EL (cell line): ENCODE results near the gene CEACAM21.

ENCODE experiments used
- DNase-seq: peaks from one replicate; pipeline ENCODE4 v3.0.0-alpha.2; 2016

CEACAM21 gene

DNA sequence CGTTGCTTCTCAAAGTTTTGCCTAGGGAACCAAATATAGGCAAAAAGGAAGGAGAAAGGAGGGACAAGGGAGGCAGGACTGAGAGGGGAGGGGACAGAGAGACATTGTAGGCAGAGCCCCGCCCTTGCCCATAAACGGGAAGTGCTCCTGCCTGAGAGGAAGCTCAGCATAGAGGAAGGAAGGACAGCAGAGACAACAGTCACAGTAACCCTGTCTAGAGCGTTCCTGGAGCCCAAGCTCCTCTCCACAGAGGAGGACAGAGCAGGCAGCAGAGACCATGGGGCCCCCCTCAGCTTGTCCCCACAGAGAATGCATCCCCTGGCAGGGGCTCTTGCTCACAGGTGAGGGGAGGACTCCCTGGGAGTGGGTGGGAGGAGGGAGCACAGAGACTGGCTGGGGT is at the start of gene CEACAM21:
CEACAM21 (plus strand) TSS at position 169 of the 400 bp plus-strand sequence; CDS start at position 278, 109 bp downstream.
- DNase-seq: no peak

DNA sequence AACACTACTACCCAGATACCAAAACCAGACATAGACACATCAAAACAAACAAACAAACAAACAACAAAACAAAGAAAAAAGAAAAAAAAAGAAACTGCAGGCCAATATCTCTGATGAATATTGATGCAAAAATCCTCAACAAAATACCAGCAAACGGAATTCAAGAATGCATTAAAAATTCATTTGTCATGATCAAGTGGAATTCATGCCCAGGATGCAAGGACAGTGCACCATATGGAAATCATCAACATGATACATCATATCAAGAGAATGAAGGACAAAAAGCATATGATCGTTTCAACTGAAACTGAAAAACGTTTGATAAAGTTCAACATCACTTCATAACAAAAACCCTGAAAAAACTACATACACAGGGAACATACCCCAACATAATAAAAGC is 48.9 kb upstream of the CEACAM21 start:
- DNase-seq: no peak

DNA sequence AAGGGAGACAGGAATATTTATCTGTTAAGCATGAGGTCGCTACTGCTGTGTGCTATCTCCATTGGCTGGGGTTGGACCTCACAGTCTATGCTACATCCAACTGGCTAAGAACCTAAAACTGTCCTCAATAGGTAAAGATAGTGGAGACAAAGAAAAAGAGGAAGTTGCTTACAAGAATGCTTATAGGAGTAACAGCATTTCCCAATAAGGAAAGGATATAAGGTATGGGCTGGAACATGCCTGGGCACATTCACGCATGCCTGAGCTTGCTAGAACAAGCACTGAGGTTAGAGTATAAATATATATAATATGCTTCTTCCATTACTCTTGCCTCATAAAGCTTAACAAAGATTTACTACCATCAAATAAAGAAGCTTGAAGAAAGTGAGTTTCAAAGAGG is 47.9 kb upstream of the CEACAM21 start:
- no peak for DNase-seq

DNA sequence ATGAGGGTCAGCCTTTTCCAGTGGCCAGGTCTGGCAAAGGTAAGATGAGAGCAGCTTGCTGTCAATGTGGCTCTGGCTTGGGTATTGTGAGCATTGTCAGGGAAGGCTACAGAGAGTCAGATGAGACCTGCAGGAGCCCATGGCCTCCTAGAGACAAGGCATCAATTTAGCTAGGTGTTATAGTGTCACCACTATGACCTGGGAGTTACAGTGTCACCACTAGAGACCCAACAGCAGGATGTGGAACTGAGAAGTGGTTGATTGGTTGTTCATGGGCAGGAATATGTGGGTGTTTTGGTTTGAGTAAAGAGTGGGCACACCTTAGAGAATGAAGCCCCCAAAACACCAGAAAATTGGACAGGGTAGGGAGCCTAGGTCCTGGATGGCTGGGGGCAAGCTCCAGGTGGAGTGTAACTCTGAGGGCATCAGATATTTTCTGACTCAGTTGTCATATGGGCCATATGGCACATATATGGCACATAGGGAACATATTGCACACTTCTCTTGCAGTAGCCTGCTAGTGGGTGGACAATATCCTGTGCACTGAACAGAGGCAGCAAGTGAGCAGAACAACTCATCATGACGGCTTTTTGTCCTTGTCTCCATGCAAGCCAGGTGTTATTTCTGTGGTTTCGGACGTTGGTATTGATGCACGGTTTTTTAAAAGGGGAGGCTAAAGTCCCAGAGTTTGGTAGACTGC is 46.3 kb upstream of the CEACAM21 start:
- no peak for DNase-seq

DNA sequence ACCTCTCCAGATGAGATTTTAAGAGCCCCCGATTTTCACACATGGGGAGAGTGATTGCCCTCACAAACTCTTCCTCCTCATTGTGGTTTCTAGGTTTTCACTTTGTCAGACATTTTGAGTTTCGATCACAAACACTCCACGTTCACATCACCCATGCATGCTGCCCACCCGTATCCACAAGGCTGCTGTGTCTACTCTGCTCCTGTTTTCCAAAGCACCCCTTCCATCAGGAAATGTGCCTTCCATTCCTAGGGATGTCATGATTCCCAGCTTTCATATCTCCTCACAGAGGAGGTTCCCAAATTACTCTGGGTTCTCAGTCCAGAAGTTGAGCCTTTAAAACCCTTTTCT is 45.8 kb upstream of the CEACAM21 start:
- DNase-seq: no peak

DNA sequence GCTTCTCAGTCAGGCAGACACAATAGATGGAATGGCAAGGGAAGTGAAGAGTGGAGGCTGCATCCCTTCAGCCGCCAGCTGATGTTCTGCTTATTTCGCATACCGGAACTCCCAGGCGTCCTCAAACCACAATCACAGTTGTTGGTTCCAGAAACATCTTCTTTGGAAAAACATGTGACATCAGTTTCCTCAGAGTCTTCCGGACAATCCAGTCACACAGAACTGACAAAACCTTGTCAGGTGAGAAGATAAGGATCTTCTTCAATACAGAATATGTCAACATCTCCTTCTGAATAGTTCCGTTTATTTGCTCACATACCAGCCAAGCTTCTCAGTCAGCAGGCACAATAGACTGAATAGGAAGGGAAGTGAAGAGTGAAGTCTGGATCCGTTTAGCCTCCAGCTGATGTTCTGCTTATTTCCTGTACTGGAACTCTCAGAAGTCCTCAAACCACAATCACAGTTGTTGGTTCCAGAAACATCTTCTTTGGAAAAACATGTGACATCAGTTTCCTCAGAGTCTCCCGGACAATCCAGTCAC is 45.1 kb upstream of the CEACAM21 start:
- DNase-seq: no peak

DNA sequence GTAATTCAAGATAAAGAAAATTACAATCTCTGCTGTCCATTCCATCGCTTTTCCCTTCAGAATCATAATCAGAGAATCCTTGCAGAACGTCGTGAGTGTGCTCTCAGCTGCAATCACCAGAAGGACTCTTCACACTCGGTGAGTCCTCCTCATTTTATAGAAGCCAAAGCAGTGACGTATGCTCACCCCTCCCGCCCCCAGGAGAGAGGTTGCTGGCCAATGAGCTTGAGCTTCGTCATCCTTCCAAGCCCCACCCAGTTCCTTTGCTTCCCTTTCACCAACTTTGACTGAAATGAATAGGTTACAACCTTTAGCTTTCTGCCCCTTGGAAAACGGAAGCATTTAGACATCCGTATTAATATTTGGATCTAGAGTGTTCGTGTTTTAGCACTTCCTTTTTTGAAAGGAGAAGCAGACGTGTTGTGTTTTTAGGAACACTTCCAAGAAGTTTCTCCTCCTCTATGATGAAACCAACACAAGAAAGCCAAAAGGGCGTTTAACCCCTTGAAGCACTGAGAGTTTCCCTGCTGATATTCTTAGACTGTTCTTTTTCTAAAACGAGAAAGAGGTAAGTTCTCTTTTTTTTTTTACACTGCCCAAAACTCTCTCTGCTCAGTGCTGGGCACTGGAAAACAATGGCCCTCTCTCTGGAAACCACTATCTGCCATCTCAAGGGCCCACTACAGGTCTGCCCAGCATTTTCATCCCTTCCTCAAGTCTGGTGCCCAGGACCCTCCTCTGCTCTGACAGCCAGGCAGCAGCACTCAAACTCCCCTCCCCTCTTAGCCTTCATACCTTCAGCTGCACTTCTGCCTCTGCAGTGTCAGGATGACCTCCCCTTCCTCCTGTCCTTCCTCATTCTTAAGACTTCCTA is 44.3 kb upstream of the CEACAM21 start:
- peak; percentile 48 for DNase-seq

DNA sequence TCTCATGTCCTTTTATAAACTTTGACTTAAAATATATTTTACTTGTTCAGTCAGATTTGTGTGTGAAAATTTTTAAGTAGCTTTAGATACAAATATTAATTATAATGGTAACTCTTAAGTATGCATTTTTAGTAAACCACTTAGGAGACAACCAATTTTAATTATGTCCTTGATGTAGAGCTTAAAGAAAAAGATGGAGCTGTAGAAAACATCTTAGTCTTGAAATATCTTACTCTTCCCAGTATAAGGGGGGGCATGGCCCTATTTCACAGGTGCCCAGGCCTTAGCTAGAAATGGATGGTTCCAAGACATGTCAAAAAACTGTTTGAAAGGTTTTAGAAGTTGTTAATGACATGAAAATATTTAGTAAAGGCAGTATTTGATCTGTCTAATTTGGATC is 43.4 kb upstream of the CEACAM21 start:
- DNase-seq: no peak

DNA sequence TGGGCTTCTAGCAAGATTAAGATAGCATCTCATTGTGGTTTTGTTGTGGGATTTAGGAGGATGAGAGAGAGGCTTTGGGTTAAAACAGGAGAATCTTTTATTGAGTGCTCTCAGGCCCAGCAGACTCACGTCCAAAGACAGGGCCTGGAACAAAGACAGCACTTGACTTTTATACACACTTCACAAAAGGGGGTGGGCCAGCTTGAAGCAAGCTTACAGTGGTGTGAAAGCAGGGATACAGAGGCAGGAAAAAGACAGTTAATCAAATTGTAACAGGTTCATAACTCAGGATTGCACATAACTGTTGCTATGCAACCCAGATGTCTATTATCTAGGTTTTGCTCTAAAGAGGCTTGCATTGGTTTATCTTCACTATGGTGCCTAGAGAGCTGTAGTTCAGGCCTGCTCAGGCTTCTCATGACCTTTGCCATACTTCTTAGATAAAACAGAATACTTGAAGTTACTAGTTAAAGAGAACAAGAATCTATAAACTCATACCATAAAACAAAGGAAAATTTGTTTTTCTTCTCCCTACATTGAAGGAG is 42.2 kb upstream of the CEACAM21 start:
- no peak for DNase-seq

DNA sequence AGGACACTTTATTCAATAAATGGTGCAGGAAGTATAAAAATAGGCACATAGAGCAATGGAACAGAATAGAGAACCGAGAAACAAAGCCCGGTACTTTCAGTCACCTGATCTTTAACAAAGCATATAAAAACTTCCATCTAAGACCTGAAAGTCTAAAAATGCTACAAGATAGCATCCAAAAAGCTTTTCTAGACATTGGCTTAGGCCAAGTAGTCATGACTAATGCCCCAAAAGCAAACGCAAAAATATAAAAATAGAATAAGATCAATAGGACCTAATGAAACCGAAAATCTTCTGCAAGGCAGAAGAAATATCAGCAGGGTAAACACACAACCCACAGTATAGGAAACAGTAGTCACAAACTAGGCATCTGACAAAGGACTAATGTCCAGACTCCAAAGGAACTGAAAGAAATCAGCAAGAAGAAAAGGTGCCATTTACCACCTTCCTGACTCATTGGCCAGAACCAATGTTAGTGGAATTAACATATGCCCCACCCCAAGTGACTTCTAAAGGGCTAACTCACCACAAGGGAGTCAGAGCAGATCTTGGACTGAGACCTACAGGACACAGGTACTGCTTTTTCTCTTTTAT is 40.8 kb upstream of the CEACAM21 start:
- no peak for DNase-seq

DNA sequence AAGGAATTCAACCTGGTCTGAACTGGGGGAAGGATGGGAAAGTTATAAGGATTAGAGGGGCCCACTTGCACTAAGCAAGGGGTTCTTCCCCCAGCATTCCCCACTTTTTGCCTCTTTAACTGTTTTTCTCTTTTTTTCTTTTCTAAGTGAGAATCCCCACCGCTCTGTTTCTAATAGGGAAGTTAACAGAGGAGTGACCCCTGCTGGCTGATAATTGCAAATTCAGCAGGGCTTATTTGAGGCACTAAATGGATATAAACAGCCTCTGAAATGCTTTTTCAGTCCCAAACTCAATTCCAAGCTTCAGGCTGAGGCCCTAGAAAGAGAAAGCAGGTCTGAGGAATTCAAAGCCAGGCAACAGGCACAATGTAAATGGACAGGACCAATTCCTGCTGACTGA is 38.2 kb upstream of the CEACAM21 start:
- DNase-seq: peak; percentile 19

DNA sequence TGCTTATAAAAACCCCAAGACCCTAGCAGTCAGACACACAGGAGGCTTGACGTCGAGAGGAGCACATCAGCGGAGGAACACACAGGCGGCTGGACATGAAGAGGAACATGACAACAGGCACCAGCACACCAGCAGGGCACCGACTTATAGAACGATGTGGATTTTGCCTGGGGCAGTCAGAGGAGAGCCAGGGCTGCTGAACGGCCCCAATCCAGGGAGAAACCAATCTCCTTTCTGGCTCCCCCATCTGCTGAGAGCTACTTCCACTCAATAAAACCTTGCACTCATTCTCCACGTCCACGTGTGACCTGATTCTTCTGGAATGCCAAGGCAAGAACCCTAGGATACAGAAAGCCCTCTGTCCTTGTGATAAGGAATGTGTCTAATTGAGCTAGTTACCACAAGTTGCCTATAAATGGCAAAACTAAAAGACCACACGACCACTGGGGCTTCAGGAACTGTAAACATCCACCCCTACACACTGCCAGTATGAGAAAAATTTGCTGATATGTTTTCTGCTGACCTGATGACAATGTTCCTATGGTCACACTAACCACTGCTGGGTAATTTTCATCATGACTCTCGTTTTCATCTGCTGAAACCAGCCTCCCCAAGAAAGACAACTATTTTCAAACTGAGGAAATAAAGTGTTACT is 35.8 kb upstream of the CEACAM21 start:
- no peak for DNase-seq

DNA sequence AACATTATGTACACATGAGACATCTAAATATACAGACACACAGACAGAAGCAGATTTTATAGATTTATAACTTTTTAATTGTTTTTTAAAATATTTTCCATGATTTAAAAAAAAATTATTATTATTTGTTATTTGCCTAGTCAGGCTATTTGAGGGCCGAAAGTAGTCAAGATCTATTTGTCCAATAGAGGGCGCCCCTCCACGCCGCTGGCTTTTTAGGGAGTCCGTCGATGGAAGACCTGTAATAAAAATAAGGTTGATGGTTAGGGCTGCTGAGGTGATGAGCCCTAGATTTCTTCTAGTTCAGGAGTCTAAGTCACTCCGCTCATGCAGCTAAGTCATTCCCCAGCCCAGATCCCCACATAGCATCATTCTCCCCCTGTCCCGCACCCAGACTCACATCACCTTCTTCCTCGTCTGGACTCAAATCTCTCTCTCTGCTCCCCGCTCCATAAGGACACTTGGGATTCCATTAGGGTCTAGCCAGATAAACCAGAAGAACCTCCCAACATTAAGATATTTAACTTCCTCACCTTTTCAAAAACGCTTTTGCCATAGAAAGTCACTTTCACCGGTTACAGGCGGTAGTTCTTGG is 33.9 kb upstream of the CEACAM21 start:
- peak; percentile 43 for DNase-seq

DNA sequence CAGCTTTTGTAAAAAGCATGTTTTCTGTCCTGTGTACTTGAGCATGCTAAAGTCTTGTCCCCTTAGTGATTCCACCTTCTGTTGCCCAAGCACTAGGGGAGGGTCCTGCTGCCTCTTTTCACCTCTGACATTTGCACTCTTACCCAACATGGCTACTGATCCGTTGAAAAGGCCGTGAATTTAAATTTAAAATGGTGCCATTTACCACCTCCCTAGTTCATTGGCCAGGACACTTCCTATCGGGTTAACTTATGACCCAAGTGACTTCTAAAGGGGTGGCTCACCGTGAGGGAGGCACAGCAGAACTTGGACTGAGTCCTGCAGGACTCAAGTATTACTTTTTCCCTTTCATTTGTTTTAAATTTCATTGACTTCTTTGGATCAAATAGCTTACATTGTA is 33.3 kb upstream of the CEACAM21 start:
- DNase-seq: no peak

DNA sequence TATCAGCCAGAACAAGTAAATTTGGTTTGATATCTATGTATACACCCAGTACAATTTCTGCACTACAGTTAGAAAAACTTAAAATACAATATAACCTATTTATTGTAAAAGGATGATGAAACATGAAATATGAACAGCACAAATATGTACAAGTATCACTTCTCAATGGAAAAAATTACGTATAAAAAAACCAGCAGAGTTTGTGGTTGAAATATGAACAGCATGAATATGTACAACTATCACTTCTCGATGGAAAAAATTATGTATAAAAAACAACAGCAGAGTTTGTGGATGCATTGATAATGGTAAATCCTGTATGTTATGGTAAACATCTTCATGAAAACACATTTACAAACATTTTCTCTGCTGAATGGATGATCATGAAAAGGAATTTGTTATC is 32.4 kb upstream of the CEACAM21 start:
- DNase-seq: no peak

DNA sequence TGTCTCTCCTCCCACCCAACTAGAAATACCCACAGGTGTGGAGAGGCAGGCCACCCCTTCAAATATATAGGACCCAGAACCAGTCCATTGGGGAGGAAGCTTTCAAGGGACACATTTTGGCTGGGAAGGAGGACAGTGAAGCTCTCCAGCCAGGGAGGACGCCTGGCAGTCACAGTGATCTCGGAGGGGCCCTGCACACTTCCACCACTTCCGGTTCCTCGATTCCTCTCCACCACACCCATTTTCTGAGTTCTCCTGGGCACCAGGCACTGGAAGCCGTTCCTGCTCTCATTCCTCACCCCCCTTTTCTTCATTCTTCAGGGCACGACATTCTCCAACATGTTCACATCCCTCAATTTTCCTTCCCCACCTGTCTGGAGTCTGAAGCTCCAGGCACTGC is 30.4 kb upstream of the CEACAM21 start:
- no peak for DNase-seq

DNA sequence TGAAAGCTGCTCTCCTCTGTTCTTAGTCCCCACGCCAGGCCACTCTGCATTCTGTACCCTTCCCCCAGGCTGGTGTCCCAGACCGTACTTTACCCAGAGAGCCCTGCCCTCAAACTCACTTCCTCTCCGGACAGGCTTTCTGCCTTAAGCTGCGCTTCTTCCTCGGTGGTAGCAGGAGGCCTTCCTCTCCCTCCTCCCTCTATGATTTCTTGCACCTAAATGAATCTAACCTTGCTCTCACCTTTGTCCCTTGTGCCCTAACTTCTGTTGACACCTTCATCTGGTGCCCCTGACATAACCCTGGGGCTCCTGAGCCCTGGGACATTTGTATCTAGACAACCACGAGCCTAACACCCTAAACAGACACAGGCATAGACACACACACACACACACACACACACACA is 29.6 kb upstream of the CEACAM21 start:
- no peak for DNase-seq

DNA sequence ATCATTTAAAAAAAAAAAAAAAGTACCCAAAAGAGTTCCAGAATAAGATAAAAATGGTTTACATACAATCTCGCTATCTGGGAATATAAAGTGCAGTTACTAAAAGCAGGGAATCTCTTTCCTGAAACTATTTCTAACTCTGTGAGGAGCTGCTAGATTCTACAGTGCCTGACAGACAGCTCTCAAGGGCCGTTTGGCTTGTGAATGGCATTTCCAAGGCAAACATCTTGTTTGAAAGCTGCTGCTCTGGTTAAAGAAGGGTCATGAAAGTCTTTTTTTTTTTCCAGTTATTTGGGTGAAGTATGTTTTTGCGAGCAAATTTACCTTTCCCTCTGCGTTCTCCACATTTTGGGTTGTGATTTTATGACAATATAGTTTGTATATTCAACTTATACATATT is 29.0 kb upstream of the CEACAM21 start:
- no peak for DNase-seq

DNA sequence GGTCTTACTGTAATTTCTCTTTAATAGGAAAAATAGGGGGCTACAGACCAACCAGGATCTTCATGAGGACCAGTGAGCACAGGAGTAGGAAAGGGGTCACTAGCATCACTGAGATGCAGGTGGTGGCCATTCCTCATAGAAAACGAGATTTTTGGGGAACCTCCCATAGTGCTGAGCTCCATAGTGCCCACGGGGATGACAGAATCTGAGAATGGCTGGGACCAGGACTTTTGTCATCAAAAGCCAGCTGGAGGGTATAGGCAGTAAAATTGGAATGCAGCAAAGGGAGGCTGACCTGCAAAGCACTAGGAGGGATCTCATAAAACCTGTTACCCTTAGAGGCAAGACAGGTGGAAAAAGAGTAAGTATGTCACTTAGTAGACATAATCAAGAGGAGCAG is 28.4 kb upstream of the CEACAM21 start:
- DNase-seq: no peak

DNA sequence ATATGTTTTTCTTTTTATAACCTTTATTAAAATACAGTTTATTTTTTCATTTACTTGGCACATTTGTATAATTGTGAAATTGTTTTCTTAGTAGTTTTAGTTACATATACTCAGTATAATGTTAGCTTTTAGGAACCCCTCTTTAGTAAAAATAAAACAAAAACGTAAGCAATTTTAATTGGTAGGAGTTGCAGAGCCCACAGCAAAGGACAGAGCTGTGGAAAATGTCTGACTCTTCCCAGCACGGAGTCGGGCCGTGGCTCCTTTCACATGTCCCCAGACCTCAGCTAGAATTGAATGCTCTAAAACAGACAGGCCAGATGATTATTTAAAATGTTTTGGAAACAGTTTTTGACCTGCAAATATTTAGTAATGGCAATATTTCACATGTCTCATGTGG is 27.9 kb upstream of the CEACAM21 start:
- DNase-seq: no peak

DNA sequence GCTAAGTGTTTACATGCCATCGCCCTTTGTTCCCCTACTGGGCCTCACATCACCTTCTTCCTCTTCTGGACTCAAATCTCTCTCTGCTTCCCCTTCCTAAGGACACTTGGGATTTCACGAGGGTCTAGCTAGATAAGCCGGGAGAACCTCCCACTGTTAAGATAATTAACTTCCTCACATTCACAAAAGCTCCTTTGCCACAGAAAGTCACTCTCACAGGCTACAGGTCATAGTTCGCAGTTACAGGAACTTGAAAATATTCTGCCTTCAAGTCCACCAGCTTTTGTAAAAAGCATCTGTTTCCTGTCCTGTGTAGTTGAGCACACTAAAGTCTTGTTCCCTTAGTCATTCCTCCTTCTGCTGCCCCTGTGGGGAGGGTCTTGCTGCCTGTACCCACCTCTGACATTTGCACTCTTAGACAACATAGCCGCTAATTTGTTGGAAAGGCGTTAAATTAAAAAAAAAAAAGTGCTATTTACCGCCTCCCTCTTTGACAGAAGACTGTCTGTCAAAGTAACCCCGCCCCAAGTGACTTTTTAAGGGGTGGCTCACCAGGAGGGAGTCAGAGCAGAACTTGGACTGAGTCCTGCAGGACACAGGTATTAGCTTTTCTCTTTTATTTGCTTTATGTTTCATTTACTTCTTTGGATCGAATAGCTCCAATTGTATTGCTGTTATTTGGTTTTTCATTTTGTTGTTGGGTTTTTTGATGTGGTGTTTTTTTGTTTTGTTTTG is 26.8 kb upstream of the CEACAM21 start:
- no peak for DNase-seq

DNA sequence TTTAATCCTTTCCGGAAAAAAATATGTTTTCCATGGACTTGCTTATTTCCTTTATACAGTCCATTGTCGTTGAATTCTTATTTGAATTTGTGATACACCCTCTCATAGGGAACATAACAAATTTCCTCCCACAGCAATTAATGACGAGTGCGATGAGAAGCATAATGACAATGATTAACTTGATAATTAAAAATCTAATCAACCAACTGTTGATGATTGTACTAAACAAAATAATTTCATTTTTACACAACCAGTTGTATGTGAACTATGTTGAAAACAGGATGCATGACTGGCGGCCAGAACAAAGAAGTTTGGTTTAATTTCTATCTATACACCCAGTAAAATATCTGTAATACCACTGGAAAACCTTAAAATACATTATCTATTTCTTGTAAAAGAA is 26.1 kb upstream of the CEACAM21 start:
- no peak for DNase-seq
